ENCODE measurements around the gene ZDHHC9.

ZDHHC9 gene

GRCh38 chrX:129761596-129761995, 82.1 kb downstream of the ZDHHC9 start:
- DNase-seq = no peak

GRCh38 chrX:129760981-129761380, 82.7 kb downstream of the ZDHHC9 start:
- DNase-seq = no peak

DNA sequence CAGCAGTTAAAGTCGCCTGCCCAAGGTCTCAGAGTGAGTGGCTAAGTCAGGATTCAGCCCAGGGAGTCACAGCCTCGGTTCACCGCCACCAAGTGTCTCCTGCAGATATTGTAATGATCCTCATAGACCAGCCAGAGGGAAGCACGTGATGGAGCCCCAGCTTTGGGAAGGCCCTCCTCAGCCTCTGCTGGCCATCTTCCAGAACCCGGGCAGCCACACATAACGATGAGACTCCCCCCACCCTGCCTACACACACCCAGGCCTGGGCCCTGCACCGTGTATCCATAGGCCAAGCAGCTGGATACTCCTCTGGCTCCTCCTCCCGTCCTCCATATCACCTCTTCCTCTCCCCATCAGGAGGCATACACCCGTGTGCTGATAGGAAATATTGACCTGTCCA, 83.5 kb downstream of the ZDHHC9 start:
- DNase-seq = no peak

DNA sequence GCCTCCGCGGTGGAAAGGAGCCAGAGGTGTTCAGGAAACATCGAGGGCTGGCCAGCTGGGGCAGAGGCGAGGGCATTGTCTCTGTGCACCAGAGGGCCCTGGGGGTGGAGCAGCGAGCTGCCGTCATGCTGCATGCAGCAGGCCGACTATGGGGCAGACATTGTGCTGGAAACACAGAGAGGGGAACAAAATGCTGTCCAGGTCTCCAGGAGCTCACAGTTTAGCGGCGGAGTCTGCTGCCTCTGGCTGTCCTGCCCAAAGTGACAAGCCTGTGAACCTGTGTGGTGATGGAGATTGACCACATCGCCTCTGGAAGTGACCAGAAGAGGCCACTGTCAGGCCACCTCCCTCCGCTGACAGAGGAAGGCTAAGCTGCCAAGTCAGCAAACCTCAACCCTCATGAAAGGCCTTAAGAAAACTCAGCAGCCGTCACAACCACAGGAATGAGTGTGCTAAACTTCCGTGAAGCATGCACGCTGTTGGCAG, 84.1 kb downstream of the ZDHHC9 start:
- no peak for DNase-seq

- no peak for DNase-seq
Measured at GRCh38 chrX:129755779-129756650, 87.7 kb downstream of the ZDHHC9 start.

DNA sequence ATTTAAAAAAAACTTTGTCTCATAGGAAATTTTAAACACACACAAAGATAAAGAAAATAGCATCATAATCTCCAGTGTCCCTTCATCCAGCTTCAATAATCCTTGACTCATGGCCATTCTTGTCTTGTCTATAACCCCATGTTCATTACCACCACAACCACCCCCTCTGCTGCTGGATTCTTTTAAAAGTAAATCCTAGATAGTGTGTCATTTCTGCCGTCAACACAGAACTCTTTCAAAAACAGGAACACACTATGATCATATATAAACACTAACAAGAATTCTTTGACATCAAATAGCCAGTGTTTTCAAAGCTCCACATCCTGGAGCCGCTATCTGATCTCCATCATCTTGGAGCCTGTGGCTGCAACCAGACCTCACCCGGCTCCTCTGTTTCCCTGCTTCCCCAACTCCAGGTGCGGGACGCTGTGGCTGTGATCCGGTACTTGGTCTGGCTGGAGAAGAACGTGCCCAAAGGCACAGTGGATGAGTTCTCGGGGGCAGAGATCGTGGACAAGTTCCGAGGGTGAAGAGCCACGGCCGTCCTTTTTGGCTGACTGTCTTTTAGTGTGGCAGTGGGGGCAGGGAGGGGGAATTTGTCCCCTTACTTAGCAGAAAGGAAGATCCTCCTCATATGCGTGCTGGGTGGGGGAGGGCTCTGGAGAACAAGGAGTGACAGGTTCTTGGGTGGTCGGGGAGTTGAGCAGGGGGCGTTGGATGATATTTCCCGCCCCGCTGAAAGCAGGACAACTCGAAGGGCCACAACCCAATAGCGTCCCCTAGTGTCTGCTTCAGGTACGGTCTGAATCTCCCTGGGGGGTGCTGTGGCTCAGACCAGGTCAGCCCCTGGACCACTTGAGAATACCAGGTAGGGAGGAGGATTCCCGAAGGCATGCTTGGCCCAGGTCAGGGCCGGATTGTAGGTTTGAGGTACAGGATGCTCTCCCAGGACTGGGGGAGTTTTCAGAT, 89.3 kb downstream of the ZDHHC9 start:
- no peak for DNase-seq

Data from 8988T (cell line).